H1 (cell line): ENCODE data around the gene APOC3.

Experiments used
- CTCF ChIP-seq, 3 experiments: IDR thresholded peaks; 1 replicate in 2 of 3; 2 replicates in 1 of 3; pipeline versions ENCODE4 v1.5.1 to v1.6.1; 2011; ENCODE audit warnings: low read length in 3 of 3, mild to moderate bottlenecking in 3 of 3, inconsistent platforms in 2 of 3, low read depth in 1 of 3, moderate library complexity in 1 of 3; ENCODE audit not compliant: insufficient read depth in 1 of 3; ENCODE audit errors: control extremely low read depth in 1 of 3
- EP300 ChIP-seq, 2 experiments: IDR thresholded peaks; 1 replicate in 1 of 2; 2 replicates in 1 of 2; pipeline ENCODE4 v1.6.1; 2011 to 2012; ENCODE audit warnings: low read depth in 2 of 2, low read length in 2 of 2, mild to moderate bottlenecking in 2 of 2, borderline replicate concordance in 1 of 2, inconsistent platforms in 1 of 2, moderate library complexity in 1 of 2
- FOSL1 ChIP-seq: IDR thresholded peaks from 2 replicates; pipeline ENCODE4 v1.6.1; 2011; ENCODE audit warnings: mild to moderate bottlenecking, low read depth, low read length, moderate library complexity; ENCODE audit not compliant: insufficient read depth
- JUN ChIP-seq: IDR thresholded peaks from 2 replicates; pipeline ENCODE4 v1.6.1; 2011; ENCODE audit warnings: low read depth, mild to moderate bottlenecking, improper control_type of control experiment, low read length
- POLR2A ChIP-seq, 2 experiments: IDR thresholded peaks; 1 replicate in 1 of 2; 2 replicates in 1 of 2; pipeline ENCODE4 v1.6.1; 2011; ENCODE audit warnings: low read depth in 2 of 2, low read length in 2 of 2, mild to moderate bottlenecking in 2 of 2; ENCODE audit errors: control extremely low read depth in 1 of 2
- POLR2AphosphoS5 ChIP-seq: IDR thresholded peaks from 2 replicates; pipeline ENCODE4 v1.6.1; 2011; ENCODE audit warnings: low read depth, low read length

GRCh38 chr11:116831790-116832349 is 2.2 kb downstream of the APOC3 start:
- TF ChIP-seq POLR2AphosphoS5 (no peak), EP300 (IDR thresholded peaks at IDR 0.05; ENCODE audit: borderline replicate concordance in 1 of 2, low read depth in 2 of 2, low read length in 2 of 2) (no peak), JUN (no peak), FOSL1 (no peak), CTCF (IDR thresholded peaks at IDR 0.05; ENCODE audit: control extremely low read depth in 1 of 3, insufficient read depth in 1 of 3, low read depth in 1 of 3, low read length in 3 of 3) (no peak), POLR2A (IDR thresholded peaks at IDR 0.05; ENCODE audit: control extremely low read depth in 1 of 2, low read depth in 2 of 2, low read length in 2 of 2) (no peak)
